ENCODE results near the gene PPP4R1.

DNA sequence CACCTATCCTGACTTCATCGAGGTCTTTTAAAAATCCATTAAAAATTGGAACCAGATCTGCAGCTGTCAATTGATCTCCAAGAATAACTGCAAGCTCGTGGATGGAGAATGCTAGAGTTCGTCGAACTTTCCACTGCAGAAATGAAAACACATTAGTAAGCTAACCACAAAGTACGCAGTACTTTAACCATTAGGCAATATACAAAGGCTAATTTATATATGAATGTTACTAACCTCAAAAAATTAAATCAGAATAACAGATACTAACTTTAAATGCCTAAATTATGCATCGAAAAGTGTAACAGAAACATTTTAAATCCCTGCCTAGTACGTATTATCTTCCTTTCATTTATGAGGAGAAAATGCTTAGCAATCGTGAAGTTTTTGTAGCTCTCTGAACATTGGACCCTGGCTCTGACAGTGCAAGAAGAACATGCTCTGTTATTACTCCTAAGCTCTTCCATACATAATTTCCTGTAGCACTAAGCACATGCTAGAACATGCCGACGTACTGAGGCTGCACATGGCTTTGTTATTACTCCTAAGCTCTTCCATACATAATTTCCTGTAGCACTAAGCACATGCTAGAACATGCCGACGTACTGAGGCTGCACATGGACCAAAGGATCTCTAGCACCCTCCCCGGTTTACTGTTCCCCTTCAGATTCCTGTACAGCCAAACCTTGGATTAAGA lies 57.0 kb downstream of the PPP4R1 start:
- TF ChIP-seq, protein P1, sequence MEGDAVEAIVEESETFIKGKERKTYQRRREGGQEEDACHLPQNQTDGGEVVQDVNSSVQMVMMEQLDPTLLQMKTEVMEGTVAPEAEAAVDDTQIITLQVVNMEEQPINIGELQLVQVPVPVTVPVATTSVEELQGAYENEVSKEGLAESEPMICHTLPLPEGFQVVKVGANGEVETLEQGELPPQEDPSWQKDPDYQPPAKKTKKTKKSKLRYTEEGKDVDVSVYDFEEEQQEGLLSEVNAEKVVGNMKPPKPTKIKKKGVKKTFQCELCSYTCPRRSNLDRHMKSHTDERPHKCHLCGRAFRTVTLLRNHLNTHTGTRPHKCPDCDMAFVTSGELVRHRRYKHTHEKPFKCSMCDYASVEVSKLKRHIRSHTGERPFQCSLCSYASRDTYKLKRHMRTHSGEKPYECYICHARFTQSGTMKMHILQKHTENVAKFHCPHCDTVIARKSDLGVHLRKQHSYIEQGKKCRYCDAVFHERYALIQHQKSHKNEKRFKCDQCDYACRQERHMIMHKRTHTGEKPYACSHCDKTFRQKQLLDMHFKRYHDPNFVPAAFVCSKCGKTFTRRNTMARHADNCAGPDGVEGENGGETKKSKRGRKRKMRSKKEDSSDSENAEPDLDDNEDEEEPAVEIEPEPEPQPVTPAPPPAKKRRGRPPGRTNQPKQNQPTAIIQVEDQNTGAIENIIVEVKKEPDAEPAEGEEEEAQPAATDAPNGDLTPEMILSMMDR (IDR thresholded peaks at IDR 0.05) = no peak
- no peak for TF ChIP-seq POLR2A (IDR thresholded peaks at IDR 0.05)
